HG02981 (cell line): Measurements from ENCODE around the gene LBP.
"Not testable (repeated sequence)": the region's sequence is repeated elsewhere in the genome, so short reads cannot be mapped to it uniquely, and the experiment has no call there.

Source experiments
- ATAC-seq: cut with Tn5 transposase; IDR thresholded peaks from one replicate; pipeline ENCODE4 v1.9.1; 2021; ENCODE audit warnings: mild to moderate bottlenecking, moderate library complexity; ENCODE audit not compliant: unreplicated experiment

LBP gene

GRCh38 chr20:38320221-38320620 lies 26.1 kb upstream of the LBP start:
- ATAC-seq: no peak

- ATAC-seq: no peak
Observed at GRCh38 chr20:38321959-38322598, 24.2 kb upstream of the LBP start.

- no peak for ATAC-seq
Observed at GRCh38 chr20:38324159-38324558, 22.1 kb upstream of the LBP start.

GRCh38 chr20:38325167-38325566 lies 21.1 kb upstream of the LBP start:
- no peak for ATAC-seq

- ATAC-seq: no peak
Observed at GRCh38 chr20:38325905-38326304, 20.4 kb upstream of the LBP start.

- no peak for ATAC-seq
Observed at GRCh38 chr20:38326309-38326708, 20.0 kb upstream of the LBP start.

- no peak for ATAC-seq
Observed at GRCh38 chr20:38330638-38331037, 15.6 kb upstream of the LBP start.

- ATAC-seq: no peak
Observed at GRCh38 chr20:38331245-38331644, 15.0 kb upstream of the LBP start.

- ATAC-seq: no peak
Observed at GRCh38 chr20:38331814-38332213, 14.5 kb upstream of the LBP start.

- ATAC-seq: no peak
Observed at GRCh38 chr20:38334016-38334415, 12.3 kb upstream of the LBP start.

GRCh38 chr20:38336726-38337125 lies 9.6 kb upstream of the LBP start:
- ATAC-seq: no peak

GRCh38 chr20:38337561-38338140 lies 8.6 kb upstream of the LBP start:
- no peak for ATAC-seq

GRCh38 chr20:38338849-38339520 lies 7.3 kb upstream of the LBP start:
- no peak for ATAC-seq

GRCh38 chr20:38339521-38339896 lies 6.8 kb upstream of the LBP start:
- ATAC-seq: not testable (repeated sequence)

GRCh38 chr20:38339997-38340396 lies 6.3 kb upstream of the LBP start:
- ATAC-seq: no peak

GRCh38 chr20:38340693-38341092 lies 5.6 kb upstream of the LBP start:
- no peak for ATAC-seq

GRCh38 chr20:38342216-38342615 lies 4.1 kb upstream of the LBP start:
- no peak for ATAC-seq

GRCh38 chr20:38342713-38343310 lies 3.5 kb upstream of the LBP start:
- no peak for ATAC-seq

- no peak for ATAC-seq
Observed at GRCh38 chr20:38343311-38344106, 2.8 kb upstream of the LBP start.

GRCh38 chr20:38344107-38344701 lies 2.1 kb upstream of the LBP start:
- ATAC-seq: no peak

GRCh38 chr20:38345643-38346042 lies 639 bp upstream of the LBP start:
- no peak for ATAC-seq
